Transverse colon (tissue), 4 donors: Measurements from ENCODE around the gene MARCHF3.

Experiments used
- EP300 ChIP-seq: sonication (generic); formaldehyde crosslinking; IDR thresholded peaks from one replicate; pipeline ENCODE4 v1.6.1; 2017; ENCODE audit warnings: antibody characterized with exemption, low read depth
- POLR2A ChIP-seq: fragments of 450-650 bp; IDR thresholded peaks from one replicate; pipeline ENCODE4 v1.6.1; 2016; ENCODE audit warnings: antibody characterized with exemption, mild to moderate bottlenecking, moderate library complexity
- POLR2AphosphoS5 ChIP-seq, 3 donors: sonication (generic); formaldehyde crosslinking; IDR thresholded peaks; one replicate each; pipeline ENCODE4 v1.6.1; 2016; ENCODE audit warnings: antibody characterized with exemption in 3 of 3
- TF ChIP-seq, protein P1 (sequence below), 5 experiments: fragments of 200-600 bp in 3 of 5; fragments of 450-650 bp in 2 of 5; sonication (generic) in 3 of 5; IDR thresholded peaks; 1 replicate in 2 of 5; 2 replicates in 3 of 5; pipeline ENCODE4 v1.5.1; 2016 to 2017; ENCODE audit warnings: antibody characterized with exemption in 5 of 5, inconsistent platforms in 3 of 5, mild to moderate bottlenecking in 2 of 5, moderate library complexity in 1 of 5

- TF ChIP-seq, protein P1, sequence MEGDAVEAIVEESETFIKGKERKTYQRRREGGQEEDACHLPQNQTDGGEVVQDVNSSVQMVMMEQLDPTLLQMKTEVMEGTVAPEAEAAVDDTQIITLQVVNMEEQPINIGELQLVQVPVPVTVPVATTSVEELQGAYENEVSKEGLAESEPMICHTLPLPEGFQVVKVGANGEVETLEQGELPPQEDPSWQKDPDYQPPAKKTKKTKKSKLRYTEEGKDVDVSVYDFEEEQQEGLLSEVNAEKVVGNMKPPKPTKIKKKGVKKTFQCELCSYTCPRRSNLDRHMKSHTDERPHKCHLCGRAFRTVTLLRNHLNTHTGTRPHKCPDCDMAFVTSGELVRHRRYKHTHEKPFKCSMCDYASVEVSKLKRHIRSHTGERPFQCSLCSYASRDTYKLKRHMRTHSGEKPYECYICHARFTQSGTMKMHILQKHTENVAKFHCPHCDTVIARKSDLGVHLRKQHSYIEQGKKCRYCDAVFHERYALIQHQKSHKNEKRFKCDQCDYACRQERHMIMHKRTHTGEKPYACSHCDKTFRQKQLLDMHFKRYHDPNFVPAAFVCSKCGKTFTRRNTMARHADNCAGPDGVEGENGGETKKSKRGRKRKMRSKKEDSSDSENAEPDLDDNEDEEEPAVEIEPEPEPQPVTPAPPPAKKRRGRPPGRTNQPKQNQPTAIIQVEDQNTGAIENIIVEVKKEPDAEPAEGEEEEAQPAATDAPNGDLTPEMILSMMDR (IDR thresholded peaks at IDR 0.05), result no peak
- no peak for TF ChIP-seq POLR2A
- no peak for TF ChIP-seq EP300
- TF ChIP-seq POLR2AphosphoS5 (IDR thresholded peaks at IDR 0.05), result no peak
Measured at GRCh38 chr5:126918615-126918957, 111.8 kb downstream of the MARCHF3 start.
